ENCODE results near the gene NMNAT3.

- TF ChIP-seq CTCF (IDR thresholded peaks at IDR 0.05) (no peak), POLR2A (IDR thresholded peaks at IDR 0.05) (no peak)
These were observed 13.8 kb upstream of the NMNAT3 start for GRCh38 chr3:139691619-139692018.
